ENCODE results near the gene SUN2. TPM values are rescaled to one million over a fixed set of nuclear protein-coding genes. Genes with fewer than 3 reads are reported as not detected.
A peak's percentile ranks its signal among the peaks of the same experiment; 100 is the strongest.

The SUN2 gene
- total RNA-seq, 1 donor from 2014 or later: 124 TPM

GRCh38 chr22:38745676-38746460, 9.9 kb downstream of the SUN2 start:
- DNase-seq (ENCODE audit: low spot score): no peak
- no peaks in the 10 kb centered on the region for H3K4me1 Mint-ChIP-seq (ENCODE audit: low read depth)

GRCh38 chr22:38744981-38745380, 10.8 kb downstream of the SUN2 start:
- no peak for TF ChIP-seq CTCF (IDR thresholded peaks at IDR 0.05)
- no peak for DNase-seq (ENCODE audit: low spot score)
- no peaks in the 10 kb centered on the region for H3K4me1 Mint-ChIP-seq (ENCODE audit: low read depth)
- no peaks in the 10 kb centered on the region for H3K27me3 Mint-ChIP-seq (ENCODE audit: low read depth)
- peaks cover 38% of the 10 kb centered on the region for H3K36me3 Mint-ChIP-seq (ENCODE audit: low read depth)
- no peak overlapping the region for H3K27ac Mint-ChIP-seq (ENCODE audit: unreplicated experiment)
- H3K9me3 Mint-ChIP-seq (ENCODE audit: low read depth): no peaks in the 10 kb centered on the region
- no peak overlapping the region for H3K4me3 Mint-ChIP-seq (ENCODE audit: unreplicated experiment)

More at GRCh38 chr22:38745676-38746460, 9.9 kb downstream of the SUN2 start:
- Mint-ChIP-seq H3K9me3 (ENCODE audit: low read depth) (no peaks in the 10 kb centered on the region), H3K27ac (ENCODE audit: unreplicated experiment) (no peak overlapping the region), H3K36me3 (ENCODE audit: low read depth) (peaks cover 40% of the 10 kb centered on the region), H3K27me3 (ENCODE audit: low read depth) (no peaks in the 10 kb centered on the region), H3K4me3 (ENCODE audit: unreplicated experiment) (no peak overlapping the region)
- no peak for TF ChIP-seq CTCF (IDR thresholded peaks at IDR 0.05)

GRCh38 chr22:38742176-38742942, 13.4 kb downstream of the SUN2 start:
- Mint-ChIP-seq H3K9me3 (ENCODE audit: low read depth) (no peaks in the 10 kb centered on the region), H3K36me3 (ENCODE audit: low read depth) (peaks cover 38% of the 10 kb centered on the region), H3K4me1 (ENCODE audit: low read depth) (peaks cover 1% of the 10 kb centered on the region), H3K4me3 (ENCODE audit: unreplicated experiment) (no peak overlapping the region), H3K27ac (ENCODE audit: unreplicated experiment) (no peak overlapping the region), H3K27me3 (ENCODE audit: low read depth) (no peaks in the 10 kb centered on the region)
- DNase-seq (ENCODE audit: low spot score): no peak
- TF ChIP-seq CTCF (IDR thresholded peaks at IDR 0.05): no peak

GRCh38 chr22:38741576-38741975, 14.2 kb downstream of the SUN2 start:
- TF ChIP-seq CTCF (IDR thresholded peaks at IDR 0.05): no peak
- H3K27me3 Mint-ChIP-seq (ENCODE audit: low read depth): no peaks in the 10 kb centered on the region
- no peak for DNase-seq (ENCODE audit: low spot score)
- no peaks in the 10 kb centered on the region for H3K9me3 Mint-ChIP-seq (ENCODE audit: low read depth)
- H3K4me3 Mint-ChIP-seq (ENCODE audit: unreplicated experiment): no peak overlapping the region
- peaks cover 5% of the 10 kb centered on the region for H3K4me1 Mint-ChIP-seq (ENCODE audit: low read depth)
- peaks cover 40% of the 10 kb centered on the region for H3K36me3 Mint-ChIP-seq (ENCODE audit: low read depth)
- H3K27ac Mint-ChIP-seq (ENCODE audit: unreplicated experiment): no peak overlapping the region

GRCh38 chr22:38741166-38741565, 14.6 kb downstream of the SUN2 start:
- Mint-ChIP-seq H3K9me3 (ENCODE audit: low read depth) (no peaks in the 10 kb centered on the region), H3K4me1 (ENCODE audit: low read depth) (peaks cover 5% of the 10 kb centered on the region), H3K36me3 (ENCODE audit: low read depth) (peaks cover 40% of the 10 kb centered on the region), H3K27ac (ENCODE audit: unreplicated experiment) (no peak overlapping the region), H3K4me3 (ENCODE audit: unreplicated experiment) (no peak overlapping the region), H3K27me3 (ENCODE audit: low read depth) (no peaks in the 10 kb centered on the region)
- peak; percentile 51 for DNase-seq (ENCODE audit: low spot score)
- no peak for TF ChIP-seq CTCF (IDR thresholded peaks at IDR 0.05)

All from chondrocyte (in vitro differentiated cells).